Stimulated activated CD4-positive, alpha-beta T cell treated with anti-CD3 and anti-CD28 coated beads, Interleukin-1b, Interleukin-23, amount 100 ng/mL, for 48 hours (primary cell): ENCODE results near the gene CACNB2.

ENCODE experiments used
- DNase-seq: peaks from one replicate; pipeline ENCODE4 v3.0.0-alpha.2; 2020

The CACNB2 gene

GRCh38 chr10:18235477-18235876 is 95.3 kb downstream of the CACNB2 start:
- DNase-seq = no peak

- no peak for DNase-seq
Observed at GRCh38 chr10:18236756-18237155, 96.5 kb downstream of the CACNB2 start.

GRCh38 chr10:18238870-18239485 is 98.8 kb downstream of the CACNB2 start:
- no peak for DNase-seq

- no peak for DNase-seq
Observed at GRCh38 chr10:18240185-18240882, 100.1 kb downstream of the CACNB2 start.

- no peak for DNase-seq
Observed at GRCh38 chr10:18246967-18247366, 106.7 kb downstream of the CACNB2 start.

- no peak for DNase-seq
Observed at GRCh38 chr10:18252086-18252485, 111.9 kb downstream of the CACNB2 start.

GRCh38 chr10:18254086-18254485 is 113.9 kb downstream of the CACNB2 start:
- DNase-seq = no peak

- DNase-seq = no peak
Observed at GRCh38 chr10:18254692-18255091, 114.5 kb downstream of the CACNB2 start.

- DNase-seq = no peak
Observed at GRCh38 chr10:18260310-18260922, 120.2 kb downstream of the CACNB2 start.

- no peak for DNase-seq
Observed at GRCh38 chr10:18261063-18261610, 120.9 kb downstream of the CACNB2 start.

- DNase-seq = no peak
Observed at GRCh38 chr10:18261768-18262231, 121.6 kb downstream of the CACNB2 start.

GRCh38 chr10:18264466-18265050 is 124.3 kb downstream of the CACNB2 start:
- no peak for DNase-seq

- no peak for DNase-seq
Observed at GRCh38 chr10:18268005-18268404, 127.8 kb downstream of the CACNB2 start.

- no peak for DNase-seq
Observed at GRCh38 chr10:18271491-18271890, 131.3 kb downstream of the CACNB2 start.

GRCh38 chr10:18273039-18273438 is 132.8 kb downstream of the CACNB2 start:
- DNase-seq = no peak

GRCh38 chr10:18278181-18278580 is 138.0 kb downstream of the CACNB2 start:
- DNase-seq = no peak

GRCh38 chr10:18279173-18279572 is 138.9 kb downstream of the CACNB2 start:
- DNase-seq = no peak

GRCh38 chr10:18282094-18282493 is 141.9 kb downstream of the CACNB2 start:
- no peak for DNase-seq

- DNase-seq = no peak
Observed at GRCh38 chr10:18290651-18291313, 150.6 kb downstream of the CACNB2 start.

- DNase-seq = no peak
Observed at GRCh38 chr10:18293536-18294510, 153.6 kb downstream of the CACNB2 start.

- no peak for DNase-seq
Observed at GRCh38 chr10:18294633-18295032, 154.4 kb downstream of the CACNB2 start.

GRCh38 chr10:18297659-18298058 is 157.4 kb downstream of the CACNB2 start:
- no peak for DNase-seq
